Activated naive CD8-positive, alpha-beta T cell treated with anti-CD3 and anti-CD28 coated beads, Interleukin-2, amount 10 ng/mL, durations not matched to agents 7 days and 5 days (primary cell): ENCODE data around the gene BANP. TPM values are rescaled to one million over a fixed set of nuclear protein-coding genes. Genes with fewer than 3 reads are reported as not detected.
"Not testable (repeated sequence)": the region's sequence is repeated elsewhere in the genome, so short reads cannot be mapped to it uniquely, and the experiment has no call there.

Source experiments
- ATAC-seq: fragments of 150-1000 bp; cut with Tn5 transposase; one replicate; pipeline ENCODE4 v1.10.0; 2021; ENCODE audit warnings: low read depth, moderate library complexity
- POLR2A ChIA-PET: fragments of 350-600 bp; sonication (Branson Sonifier 250); formaldehyde crosslinking; loops from one replicate; lab custom pipeline; 2021; ENCODE audit warnings: antibody characterized with exemption; lab: Charles Lee
- DNase-seq: peaks from one replicate; pipeline ENCODE4 v3.0.0; 2021
- H3K27ac Mint-ChIP-seq: one replicate; pipeline ENCODE4 v1.8.0; 2022; ENCODE audit warnings: mild to moderate bottlenecking, mixed read lengths
- H3K27me3 Mint-ChIP-seq: one replicate; pipeline ENCODE4 v1.8.0; 2022; ENCODE audit warnings: mild to moderate bottlenecking, moderate library complexity, mixed read lengths
- H3K36me3 Mint-ChIP-seq: one replicate; pipeline ENCODE4 v1.8.0; 2021; ENCODE audit warnings: mild to moderate bottlenecking, mixed read lengths
- H3K4me1 Mint-ChIP-seq: one replicate; pipeline ENCODE4 v1.8.0; 2021; ENCODE audit warnings: mixed read lengths
- H3K4me3 Mint-ChIP-seq: one replicate; pipeline ENCODE4 v1.8.0; 2022; ENCODE audit warnings: mild to moderate bottlenecking, moderate library complexity, mixed read lengths
- H3K9me3 Mint-ChIP-seq: one replicate; pipeline ENCODE4 v1.8.0; 2021; ENCODE audit warnings: mixed read lengths
- total RNA-seq, 2 experiments: library from RNA; stranded (reverse); gene quantifications; one replicate each; pipeline ENCODE4 v1.2.3, GENCODE V29; 2021

BANP gene
- total RNA-seq, 2 experiments from 2014 or later = 50.2 to 55.1 TPM

DNA sequence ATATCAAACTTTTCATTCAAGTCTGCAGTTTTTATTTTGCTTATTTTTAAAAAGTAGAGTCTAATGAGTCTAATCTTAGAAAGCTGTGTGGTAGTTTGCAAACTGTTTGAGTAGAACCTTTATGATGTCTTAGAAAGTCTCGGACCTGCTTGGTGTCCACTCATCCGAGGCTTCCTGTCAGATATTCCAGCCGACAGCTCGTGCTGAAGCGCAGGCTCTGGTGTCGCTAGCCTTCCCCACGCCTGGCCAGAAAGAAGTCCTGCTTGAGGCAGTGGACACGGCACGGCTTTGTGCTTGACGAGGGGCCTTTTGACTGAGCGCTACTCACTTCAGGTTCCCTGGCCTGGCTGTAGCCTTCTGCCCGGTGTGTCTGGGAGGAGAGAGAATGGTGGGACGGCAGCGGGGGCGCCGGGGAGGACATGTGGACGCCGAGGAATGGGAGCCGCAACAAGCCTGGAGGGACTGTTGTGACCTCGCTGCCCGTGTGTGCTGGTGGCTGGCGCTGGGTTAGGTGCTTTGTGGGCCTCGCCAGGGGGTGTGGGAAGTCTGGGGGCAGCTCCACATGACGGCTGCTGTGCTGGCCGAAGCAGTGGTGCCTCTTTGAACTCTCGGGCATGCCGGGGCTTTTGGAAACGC lies 33.5 kb downstream of the BANP start:
- ATAC-seq (no peak), DNase-seq (no peak)
- H3K27ac Mint-ChIP-seq = peak overlapping the region; percentile 15
- POLR2A ChIA-PET = no interaction called here
- H3K9me3 Mint-ChIP-seq = no peaks in the 10 kb centered on the region
- H3K27me3 Mint-ChIP-seq = no peaks in the 10 kb centered on the region
- H3K4me3 Mint-ChIP-seq = no peak overlapping the region
- H3K4me1 Mint-ChIP-seq = peaks cover 31% of the 10 kb centered on the region
- peaks cover 40% of the 10 kb centered on the region for H3K36me3 Mint-ChIP-seq

DNA sequence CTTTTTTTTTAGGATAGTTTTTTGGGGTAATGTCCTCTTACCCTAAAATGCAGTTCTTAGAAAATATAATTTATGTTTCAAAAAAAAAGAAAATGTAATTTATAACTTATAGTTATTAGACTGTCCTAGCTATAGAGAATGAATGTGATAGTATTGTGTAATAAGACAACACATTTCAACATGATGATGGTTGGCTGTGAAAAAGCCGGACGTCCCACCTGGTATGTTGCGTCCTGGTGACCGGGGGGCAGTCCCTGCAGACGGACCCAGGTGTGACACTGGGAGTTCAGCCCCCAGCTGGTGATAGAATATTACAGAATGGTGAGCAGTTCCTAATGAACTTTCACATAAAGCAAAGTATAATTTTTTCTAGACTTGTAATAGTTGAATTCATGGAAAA lies 34.3 kb downstream of the BANP start:
- H3K4me3 Mint-ChIP-seq, H3K9me3 Mint-ChIP-seq, POLR2A ChIA-PET, ATAC-seq, DNase-seq, H3K27ac Mint-ChIP-seq, H3K27me3 Mint-ChIP-seq: not testable (repeated sequence)
- peaks cover 24% of the 10 kb centered on the region for H3K4me1 Mint-ChIP-seq
- peaks cover 43% of the 10 kb centered on the region for H3K36me3 Mint-ChIP-seq

DNA sequence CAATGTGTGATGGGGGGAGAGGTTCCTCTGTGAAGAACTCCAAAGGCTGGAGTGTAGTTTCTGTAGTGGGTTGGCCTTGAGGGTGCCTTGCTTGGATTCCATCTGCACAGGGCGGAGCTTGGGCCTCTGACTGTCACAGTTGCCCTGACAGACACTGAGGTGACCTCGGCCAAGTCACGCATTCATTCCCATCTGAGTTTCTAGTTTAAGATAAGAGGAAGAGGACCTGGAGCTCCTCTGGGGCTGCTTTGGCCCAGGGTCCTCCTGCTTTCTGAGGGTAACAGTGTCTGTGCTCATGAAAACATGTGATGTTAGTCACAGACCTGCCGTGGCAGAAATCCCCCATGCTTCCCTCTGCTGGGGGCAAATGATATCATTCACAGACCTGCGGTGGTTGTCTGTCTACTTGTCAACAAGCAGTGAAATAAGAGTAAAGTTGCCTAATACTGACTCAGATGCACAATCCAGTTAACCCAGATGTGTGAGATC lies 35.2 kb downstream of the BANP start:
- Mint-ChIP-seq H3K4me1 (peaks cover 17% of the 10 kb centered on the region), H3K36me3 (peaks cover 45% of the 10 kb centered on the region)
- DNase-seq, POLR2A ChIA-PET, ATAC-seq, H3K27ac Mint-ChIP-seq, H3K4me3 Mint-ChIP-seq, H3K27me3 Mint-ChIP-seq, H3K9me3 Mint-ChIP-seq: not testable (repeated sequence)

DNA sequence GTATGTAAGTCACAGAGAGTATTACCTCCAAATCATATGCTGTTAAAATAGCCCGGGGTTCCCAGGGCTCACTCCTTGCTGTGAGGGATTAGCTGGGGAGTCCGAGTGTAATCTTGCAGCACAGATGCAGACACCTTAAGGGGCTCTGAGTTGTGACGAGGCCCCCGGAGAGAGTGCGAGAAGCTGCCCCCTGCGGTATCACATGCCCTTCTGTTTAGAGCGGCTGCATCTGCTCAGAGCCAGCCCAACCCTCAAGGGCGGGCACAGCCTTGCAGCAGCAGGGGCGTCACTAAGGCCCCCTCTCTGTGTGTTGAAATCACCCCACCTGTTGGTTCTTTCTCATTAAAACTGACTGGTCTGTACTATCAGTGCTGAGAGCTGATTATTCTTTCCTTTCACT lies 37.4 kb downstream of the BANP start:
- H3K9me3 Mint-ChIP-seq, H3K4me3 Mint-ChIP-seq, ATAC-seq, H3K4me1 Mint-ChIP-seq, DNase-seq, POLR2A ChIA-PET, H3K27ac Mint-ChIP-seq, H3K27me3 Mint-ChIP-seq: not testable (repeated sequence)
- H3K36me3 Mint-ChIP-seq = peaks cover 32% of the 10 kb centered on the region

DNA sequence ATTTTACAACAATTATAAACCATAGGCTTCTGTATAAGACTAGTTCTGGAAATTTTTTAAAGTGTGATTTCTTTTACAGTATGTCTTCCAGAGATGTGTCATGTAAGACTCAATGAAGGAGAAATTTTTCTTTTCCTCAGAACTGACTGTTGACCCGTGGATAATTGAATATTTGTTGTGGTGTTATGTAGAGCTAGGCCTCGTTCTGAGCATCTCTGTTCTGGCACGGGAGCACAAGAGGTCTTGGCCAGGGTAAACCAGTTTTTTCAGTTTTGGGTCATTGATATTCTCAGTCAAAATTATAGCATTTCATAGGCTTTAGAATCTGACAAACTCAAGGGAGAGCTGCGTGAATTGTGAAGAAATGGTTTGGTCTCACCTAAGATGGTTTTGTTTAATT lies 39.0 kb downstream of the BANP start:
- H3K9me3 Mint-ChIP-seq, H3K4me1 Mint-ChIP-seq, DNase-seq, H3K27ac Mint-ChIP-seq, ATAC-seq, H3K27me3 Mint-ChIP-seq, POLR2A ChIA-PET, H3K4me3 Mint-ChIP-seq: not testable (repeated sequence)
- peaks cover 23% of the 10 kb centered on the region for H3K36me3 Mint-ChIP-seq

DNA sequence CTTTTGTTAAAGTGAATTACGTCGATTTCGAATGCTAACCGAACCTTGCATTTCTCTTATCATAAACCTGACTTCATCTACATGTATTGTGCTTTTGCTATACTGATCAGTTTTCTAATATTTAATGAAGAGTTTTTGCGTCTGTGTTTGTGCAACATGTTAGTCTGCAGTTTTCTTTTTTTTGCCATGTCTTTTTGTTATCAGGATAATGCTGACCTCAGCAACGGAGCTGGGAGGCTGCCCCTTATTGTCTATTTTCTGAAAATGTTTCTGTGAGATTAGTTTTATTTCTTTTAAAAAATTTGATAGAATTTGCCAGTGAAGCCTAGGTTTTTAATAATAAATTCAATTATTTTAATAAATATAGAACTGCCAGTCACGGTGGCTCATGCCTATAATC lies 40.9 kb downstream of the BANP start:
- H3K27me3 Mint-ChIP-seq, DNase-seq, H3K4me3 Mint-ChIP-seq, H3K4me1 Mint-ChIP-seq, POLR2A ChIA-PET, H3K27ac Mint-ChIP-seq, ATAC-seq, H3K9me3 Mint-ChIP-seq: not testable (repeated sequence)
- H3K36me3 Mint-ChIP-seq = peaks cover 14% of the 10 kb centered on the region

DNA sequence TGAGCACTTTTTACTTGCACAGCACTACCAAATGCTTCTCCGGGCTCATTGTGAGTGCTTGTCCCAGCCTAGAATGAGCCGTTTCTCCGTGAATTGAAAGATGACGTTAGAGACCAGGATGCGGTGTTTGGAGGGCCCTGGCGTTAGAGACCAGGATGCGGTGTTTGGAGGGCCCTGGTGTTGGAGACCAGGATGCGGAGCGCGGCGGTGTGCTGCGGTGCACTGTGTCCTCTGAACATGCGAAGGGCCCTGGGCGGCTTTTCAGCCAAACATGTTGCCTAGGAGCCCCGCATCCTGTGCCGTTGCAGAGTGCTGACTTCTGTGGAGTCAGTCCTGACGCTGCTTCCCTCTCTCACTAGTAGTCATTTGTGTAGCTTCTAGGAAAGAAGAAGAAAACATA lies 42.7 kb downstream of the BANP start:
- no peak for DNase-seq
- H3K4me3 Mint-ChIP-seq = no peak overlapping the region
- no peak for ATAC-seq
- H3K4me1 Mint-ChIP-seq = peaks cover 3% of the 10 kb centered on the region
- no peaks in the 10 kb centered on the region for H3K27me3 Mint-ChIP-seq
- H3K36me3 Mint-ChIP-seq = peaks cover 19% of the 10 kb centered on the region
- no peak overlapping the region for H3K27ac Mint-ChIP-seq
- POLR2A ChIA-PET = no interaction called here
- H3K9me3 Mint-ChIP-seq = no peaks in the 10 kb centered on the region

DNA sequence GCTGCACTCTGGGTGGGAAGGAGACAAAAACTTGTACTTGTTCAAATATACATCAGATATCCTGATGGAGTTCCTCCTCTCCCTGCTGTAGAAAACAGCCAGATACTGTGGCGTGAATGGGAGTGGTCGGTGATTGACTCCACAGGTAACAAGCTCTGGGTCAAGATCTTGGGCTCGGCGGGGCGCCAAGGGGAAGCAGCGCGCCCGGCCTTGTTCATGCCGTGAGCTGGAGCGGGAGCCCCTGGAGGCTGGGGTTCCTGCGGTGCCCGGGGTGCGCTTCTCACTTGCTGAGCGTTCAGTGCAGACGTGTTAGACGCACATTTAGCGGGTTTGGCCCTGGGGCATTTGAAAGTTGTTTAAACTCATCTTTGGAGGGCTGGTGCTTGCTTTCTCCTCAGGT lies 44.4 kb downstream of the BANP start:
- Mint-ChIP-seq H3K9me3 (no peaks in the 10 kb centered on the region), H3K4me3 (no peak overlapping the region), H3K4me1 (peaks cover 3% of the 10 kb centered on the region), H3K36me3 (peaks cover 14% of the 10 kb centered on the region), H3K27ac (no peak overlapping the region), H3K27me3 (no peaks in the 10 kb centered on the region)
- POLR2A ChIA-PET = no interaction called here
- DNase-seq = no peak
- no peak for ATAC-seq

DNA sequence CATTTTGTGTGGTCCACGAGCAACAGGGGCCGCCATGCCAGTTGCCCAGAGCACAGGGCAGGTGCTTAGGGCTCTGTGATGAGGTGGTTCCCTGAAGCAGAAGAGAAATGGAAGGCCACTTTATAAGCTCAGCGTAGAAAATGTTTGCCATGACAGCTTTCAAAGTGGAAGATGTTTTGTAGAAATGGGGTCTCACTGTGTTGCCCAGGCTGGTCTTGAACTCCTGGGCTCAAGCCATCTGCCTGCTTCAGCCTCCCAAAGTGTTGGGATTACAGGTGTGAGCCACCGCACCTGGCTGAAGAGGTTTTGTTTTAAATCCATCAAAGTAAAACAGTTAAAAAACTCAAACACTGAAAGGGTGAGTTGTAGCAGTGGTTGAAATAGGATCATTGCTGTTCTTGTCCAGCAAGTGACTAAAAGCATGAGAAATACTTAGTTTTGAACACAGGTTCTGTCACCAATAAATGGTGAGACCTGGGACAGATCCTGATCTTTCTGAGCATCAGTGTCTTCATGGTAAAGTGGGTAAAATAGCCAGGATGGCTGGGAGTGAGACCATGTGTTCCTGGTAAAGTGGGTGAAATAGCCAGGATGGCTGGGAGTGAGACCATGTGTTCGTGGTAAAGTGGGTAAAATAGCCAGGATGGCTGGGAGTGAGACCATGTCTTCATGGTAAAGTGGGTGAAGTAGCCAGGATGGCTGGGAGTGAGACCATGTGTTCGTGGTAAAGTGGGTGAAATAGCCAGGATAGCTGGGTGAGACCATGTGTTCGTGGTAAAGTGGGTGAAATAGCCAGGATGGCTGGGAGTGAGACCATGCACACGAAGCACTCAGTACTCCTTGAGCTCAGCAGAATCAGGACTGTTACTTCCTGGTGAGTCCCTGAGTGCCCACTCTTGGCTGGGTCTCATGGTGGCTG lies 46.0 kb downstream of the BANP start:
- H3K27me3 Mint-ChIP-seq = no peaks in the 10 kb centered on the region
- no peak overlapping the region for H3K4me3 Mint-ChIP-seq
- peaks cover 3% of the 10 kb centered on the region for H3K4me1 Mint-ChIP-seq
- DNase-seq = no peak
- ATAC-seq = no peak
- peaks cover 11% of the 10 kb centered on the region for H3K36me3 Mint-ChIP-seq
- no peaks in the 10 kb centered on the region for H3K9me3 Mint-ChIP-seq
- H3K27ac Mint-ChIP-seq = no peak overlapping the region
- POLR2A ChIA-PET = no interaction called here

DNA sequence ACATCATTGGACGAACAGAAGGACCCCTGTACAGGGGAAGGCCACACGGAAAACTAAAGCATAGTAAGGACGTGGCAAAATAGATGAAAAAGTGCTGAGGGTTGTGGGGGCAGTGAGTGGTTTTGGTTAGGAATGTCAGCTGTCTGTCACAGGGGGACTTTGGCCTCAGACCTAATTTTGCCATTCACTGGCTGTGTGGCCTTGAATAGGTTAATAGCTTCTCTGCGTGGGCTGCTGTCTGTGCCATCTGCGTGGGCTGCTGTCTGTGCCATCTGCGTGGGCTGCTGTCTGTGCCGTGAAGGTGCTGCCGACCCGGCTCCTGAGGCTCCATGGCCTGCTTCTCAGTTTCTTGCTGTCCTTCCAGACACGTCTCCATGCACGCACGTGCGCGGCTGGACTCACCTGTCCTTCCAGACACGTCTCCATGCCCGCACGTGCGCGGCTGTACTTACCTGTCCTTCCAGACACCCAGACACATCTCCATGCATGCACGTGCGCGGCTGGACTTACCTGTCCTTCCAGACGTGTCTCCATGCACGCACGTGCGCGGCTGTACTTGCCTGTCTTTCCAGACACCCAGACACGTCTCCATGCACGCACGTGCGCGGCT lies 47.1 kb downstream of the BANP start:
- not testable (repeated sequence) for H3K27ac Mint-ChIP-seq

DNA sequence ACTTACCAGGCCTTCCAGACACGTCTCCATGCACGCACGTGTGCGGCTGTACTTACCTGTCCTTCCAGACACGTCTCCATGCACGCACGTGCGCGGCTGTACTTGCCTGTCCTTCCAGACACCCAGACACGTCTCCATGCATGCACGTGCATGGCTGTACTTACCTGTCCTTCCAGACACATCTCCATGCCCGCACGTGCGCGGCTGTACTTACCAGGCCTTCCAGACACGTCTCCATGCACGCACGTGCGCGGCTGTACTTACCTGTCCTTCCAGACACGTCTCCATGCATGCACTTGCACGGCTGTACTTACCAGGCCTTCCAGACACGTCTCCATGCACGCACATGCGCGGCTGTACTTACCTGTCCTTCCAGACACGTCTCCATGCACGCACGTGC lies 47.8 kb downstream of the BANP start:
- H3K4me1 Mint-ChIP-seq, H3K36me3 Mint-ChIP-seq, H3K9me3 Mint-ChIP-seq, POLR2A ChIA-PET, H3K27me3 Mint-ChIP-seq, H3K4me3 Mint-ChIP-seq, ATAC-seq, DNase-seq, H3K27ac Mint-ChIP-seq: not testable (repeated sequence)

More for the DNA sequence above, 47.1 kb downstream of the BANP start:
- H3K27me3 Mint-ChIP-seq, H3K9me3 Mint-ChIP-seq, ATAC-seq, H3K4me3 Mint-ChIP-seq, DNase-seq, POLR2A ChIA-PET, H3K4me1 Mint-ChIP-seq: not testable (repeated sequence)
- H3K36me3 Mint-ChIP-seq = peaks cover 11% of the 10 kb centered on the region

DNA sequence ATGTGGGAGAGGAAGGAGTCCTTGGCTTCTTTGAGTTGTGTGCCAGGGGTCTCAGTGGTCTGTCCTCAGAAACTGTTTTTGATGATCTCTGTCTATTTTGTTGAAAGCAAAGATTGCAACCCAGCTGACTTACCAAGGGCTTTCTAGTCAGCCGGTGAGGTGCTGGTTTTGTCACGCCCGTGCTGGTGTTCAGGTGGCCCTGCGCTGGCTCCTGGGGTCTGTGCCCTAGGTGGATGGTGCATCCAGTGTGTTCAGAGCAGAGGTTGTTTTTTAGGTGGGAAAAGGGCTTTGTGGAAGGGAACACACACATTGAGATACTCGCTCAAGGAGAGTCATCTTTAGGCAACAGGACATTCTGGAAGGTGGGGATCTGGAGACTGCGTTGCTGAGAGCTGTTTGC lies 51.0 kb downstream of the BANP start:
- Mint-ChIP-seq H3K4me1 (peaks cover 3% of the 10 kb centered on the region), H3K27ac (no peak overlapping the region), H3K36me3 (peaks cover 10% of the 10 kb centered on the region), H3K9me3 (no peaks in the 10 kb centered on the region), H3K27me3 (no peaks in the 10 kb centered on the region), H3K4me3 (no peak overlapping the region)
- no peak for ATAC-seq
- DNase-seq = no peak
- POLR2A ChIA-PET = no interaction called here

DNA sequence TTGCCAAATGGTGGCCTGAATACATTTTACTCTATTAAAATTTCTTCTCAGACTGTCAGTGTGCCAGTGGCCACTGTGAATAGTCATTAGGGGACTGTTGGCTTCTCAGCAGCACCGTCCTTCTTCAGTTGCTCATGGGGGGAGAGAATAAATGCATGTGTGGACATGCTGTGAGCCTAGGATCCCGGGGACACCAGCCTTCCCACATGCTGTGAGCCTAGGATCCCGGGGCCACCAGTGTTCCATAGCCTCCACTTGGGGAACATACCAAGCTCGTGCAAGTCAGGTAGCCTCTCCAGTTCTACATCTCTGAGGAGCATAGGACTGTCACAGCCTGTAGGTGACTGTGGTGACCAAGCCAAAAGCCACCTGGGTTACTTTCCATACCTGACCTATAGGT lies 51.5 kb downstream of the BANP start:
- no peak overlapping the region for H3K4me3 Mint-ChIP-seq
- ATAC-seq = no peak
- DNase-seq = no peak
- no peaks in the 10 kb centered on the region for H3K4me1 Mint-ChIP-seq
- H3K9me3 Mint-ChIP-seq = no peaks in the 10 kb centered on the region
- peaks cover 9% of the 10 kb centered on the region for H3K36me3 Mint-ChIP-seq
- no peak overlapping the region for H3K27ac Mint-ChIP-seq
- POLR2A ChIA-PET = no interaction called here
- H3K27me3 Mint-ChIP-seq = no peaks in the 10 kb centered on the region
